ENCODE measurements around the gene GRK4.
"Not testable (repeated sequence)": the region's sequence is repeated elsewhere in the genome, so short reads cannot be mapped to it uniquely, and the experiment has no call there.

GRK4 gene

DNA sequence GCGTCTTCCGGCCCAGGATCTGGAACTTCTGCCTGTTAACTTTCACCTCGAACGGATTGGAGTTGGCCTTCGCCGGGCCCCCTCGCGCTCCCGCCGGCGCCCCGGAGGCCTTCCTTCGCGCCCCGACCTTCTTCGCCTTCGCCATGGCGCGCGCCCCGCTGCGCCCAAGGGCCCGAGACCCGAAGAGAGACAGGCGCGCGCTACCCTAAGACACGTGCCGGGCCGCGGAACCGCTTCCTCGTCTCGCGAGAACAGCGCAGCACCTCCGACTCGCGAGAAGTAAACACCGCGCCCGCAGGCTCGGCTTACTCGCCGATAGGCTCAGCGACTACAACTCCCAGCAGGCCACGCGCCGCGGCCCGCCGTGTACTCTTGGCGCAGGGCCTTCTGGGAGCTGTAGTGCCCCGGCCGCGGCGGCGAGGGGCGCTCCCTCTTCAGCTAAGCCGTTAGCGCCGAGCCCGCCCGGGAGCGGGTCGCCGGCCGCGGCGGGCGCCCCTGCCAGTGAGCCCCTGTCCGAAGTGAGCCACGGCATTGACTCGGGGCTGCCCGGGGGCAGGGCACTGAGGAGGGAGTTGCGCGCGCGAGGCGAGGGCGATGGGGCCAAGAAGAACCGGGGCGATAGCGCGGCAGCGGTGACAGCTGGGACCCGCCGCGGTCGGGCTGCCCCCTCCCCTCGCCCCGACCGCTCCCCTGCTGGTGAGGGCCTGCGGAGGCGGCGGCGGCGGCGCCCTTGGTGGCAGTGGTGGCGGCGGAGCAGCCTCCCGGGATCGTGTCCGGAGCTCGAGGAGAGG, at the start of gene GRK4, which contains the start of gene NOP14:
TSS of gene GRK4 (plus strand) at position 397 of the 791 bp plus-strand sequence. CDS start 500 bp downstream, outside the sequence.
TSS of gene NOP14 (minus strand) at position 232 of the 791 bp plus-strand sequence. CDS start at position 145, 87 bp downstream.
- peak; percentile 94 for DNase-seq

DNA sequence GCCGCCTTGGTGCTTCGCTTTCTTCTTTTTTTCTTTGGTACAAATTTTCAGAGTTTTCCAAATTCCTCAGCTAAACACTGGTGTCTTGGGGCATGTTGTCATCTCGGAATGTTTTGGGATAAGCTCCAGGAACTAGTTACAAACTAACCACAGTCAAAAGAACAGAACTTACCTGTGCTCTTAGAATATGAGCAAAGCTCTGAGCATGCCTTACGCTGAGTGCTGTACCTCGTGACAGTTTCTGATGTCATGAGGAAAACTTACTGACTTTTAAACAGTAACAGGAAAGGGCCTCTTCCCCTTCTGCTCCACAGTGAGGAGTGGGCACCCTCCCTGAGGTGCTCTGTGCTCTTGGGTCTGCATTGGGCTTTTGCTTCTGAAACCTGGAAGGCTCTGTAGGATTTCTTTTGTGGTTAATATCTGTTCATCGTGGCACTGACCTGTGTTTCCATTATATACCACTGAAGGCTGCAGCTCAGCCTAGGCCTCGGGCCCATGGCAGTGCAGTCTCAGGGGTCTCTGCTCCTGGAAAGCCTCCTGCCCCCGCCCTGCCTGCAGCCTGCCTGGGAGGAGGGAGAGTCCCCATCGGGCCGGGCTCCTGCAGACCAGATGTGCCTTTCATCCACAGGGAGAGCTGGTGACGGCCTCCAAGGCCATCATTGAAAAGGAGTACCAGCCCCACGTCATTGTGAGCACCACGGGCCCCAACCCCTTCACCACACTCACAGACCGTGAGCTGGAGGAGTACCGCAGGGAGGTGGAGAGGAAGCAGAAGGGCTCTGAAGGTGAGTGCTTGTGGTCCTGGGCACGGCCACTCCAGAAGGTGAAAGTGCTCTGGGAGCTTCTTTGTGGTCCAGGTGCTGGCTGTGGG, 48.9 kb upstream of the GRK4 start:
- DNase-seq = no peak

DNA sequence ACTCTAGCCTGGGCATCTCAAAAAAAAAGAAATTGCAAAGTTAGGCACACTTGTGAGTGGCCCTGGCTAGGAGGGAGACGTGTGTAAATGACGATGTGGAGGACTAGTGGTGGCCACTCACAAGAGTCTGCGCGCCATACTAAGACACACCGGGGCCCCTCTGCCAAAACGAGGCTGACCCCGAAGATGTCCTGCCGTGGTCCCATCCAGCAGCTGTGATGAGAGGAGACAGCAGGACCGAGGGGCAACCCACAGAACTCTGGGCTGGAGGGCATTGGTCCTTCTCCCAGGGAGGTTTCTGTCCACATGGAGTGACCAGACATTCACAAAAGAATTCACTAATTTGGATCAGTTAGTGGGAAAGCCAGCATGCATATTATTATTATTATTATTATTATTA, 47.6 kb upstream of the GRK4 start:
- no peak for DNase-seq

DNA sequence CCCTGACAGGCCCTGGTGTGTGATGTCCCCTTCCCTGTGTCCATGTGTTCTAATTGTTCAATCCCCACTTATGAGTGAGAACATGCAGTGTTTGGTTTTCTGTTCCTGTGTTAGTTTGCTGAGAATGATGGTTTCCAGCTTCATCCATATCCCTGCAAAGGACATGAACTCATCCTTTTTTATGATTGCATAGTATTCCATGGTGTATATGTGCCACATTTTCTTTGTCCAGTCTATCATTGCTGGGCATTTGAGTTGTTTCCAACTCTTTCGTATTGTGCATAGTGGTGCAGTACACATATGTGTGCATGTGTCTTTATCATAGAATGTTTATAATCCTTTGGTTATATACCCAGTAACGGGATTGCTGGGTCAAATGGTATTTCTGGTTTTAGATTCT, 46.7 kb upstream of the GRK4 start:
- not testable (repeated sequence) for DNase-seq

DNA sequence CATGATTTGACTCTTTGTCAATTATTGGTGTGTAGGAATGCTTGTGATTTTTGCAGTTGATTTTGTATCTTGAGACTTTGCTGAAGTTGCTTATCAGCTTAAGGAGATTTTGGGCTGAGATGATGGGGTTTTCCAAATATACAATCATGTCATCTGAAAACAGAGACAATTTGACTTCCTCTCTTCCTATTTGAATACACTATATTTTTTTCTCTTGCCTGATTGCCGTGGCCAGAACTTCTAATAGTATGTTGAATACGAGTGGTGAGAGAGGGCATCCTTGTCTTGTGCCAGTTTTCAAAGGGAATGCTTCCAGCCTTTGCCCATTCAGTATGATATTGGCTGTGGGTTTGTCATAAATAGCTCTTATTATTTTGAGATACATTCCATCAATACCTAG, 45.1 kb upstream of the GRK4 start:
- not testable (repeated sequence) for DNase-seq

DNA sequence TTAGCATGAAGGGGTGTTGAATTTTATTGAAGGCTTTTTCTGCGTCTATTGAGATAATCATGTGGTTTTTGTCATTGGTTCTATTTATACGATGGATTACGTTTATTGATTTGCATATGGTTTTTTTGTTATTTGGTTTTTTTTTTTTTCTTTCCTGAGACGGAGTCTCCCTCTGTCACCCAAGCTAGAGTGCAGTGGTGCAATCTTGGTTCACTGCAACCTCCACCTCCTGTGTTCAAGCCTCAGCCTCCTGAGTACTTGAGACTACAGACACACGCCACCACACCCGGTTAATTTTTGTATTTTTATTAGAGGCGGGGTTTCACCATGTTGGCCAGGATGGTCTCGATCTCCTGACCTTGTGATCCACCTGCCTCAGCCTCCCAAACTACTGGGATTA, 44.7 kb upstream of the GRK4 start:
- not testable (repeated sequence) for DNase-seq

DNA sequence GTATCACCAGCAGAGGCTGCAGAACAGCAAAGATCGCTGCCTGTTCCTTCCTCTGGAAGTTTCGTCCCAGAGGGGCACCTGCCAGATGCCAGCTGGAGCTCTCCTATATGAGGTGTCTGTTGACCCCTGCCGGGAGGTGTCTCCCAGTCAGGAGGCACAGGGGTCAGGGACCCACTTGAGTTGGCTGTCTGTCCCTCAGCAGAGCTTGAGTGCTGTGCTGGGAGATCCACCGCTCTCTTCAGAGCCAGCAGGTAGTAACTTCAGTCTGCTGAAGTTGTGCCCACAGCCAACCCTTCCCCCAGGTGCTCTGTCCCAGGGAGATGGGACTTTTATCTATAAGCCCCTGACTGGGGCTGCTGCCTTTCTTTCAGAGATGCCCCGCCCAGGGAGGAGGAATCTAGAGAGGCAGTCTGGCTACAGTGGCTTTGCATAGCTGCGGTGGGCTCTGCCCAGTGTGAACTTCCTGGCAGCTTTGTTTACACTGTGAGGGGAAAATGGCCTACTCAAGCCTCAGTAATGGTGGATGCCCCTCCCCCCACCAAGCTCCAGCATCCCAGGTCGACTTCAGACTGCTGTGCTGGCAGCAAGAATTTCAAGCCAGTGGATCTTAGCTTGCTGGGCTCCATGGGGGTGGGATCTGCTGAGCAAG, 40.8 kb upstream of the GRK4 start:
- not testable (repeated sequence) for DNase-seq

DNA sequence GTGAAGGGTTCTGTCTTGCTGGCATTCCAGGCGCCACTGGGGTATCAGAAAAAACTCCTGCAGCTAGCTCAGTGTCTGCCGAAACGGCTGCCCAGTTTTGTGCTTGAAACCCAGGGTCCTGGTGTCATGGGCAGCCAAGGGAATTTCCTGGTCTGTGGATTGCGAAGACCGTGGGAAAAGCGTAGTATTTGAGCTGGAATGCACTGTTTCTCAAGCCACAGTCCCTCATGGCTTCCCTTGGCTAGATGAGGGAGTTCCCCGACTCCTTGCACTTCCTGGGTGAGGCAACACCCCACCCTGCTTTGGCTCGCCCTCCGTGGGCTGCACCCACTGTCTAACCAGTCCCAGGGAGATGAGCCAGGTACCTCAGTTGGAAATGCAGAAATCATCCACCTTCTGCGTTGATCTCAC, 40.2 kb upstream of the GRK4 start:
- DNase-seq = no peak

DNA sequence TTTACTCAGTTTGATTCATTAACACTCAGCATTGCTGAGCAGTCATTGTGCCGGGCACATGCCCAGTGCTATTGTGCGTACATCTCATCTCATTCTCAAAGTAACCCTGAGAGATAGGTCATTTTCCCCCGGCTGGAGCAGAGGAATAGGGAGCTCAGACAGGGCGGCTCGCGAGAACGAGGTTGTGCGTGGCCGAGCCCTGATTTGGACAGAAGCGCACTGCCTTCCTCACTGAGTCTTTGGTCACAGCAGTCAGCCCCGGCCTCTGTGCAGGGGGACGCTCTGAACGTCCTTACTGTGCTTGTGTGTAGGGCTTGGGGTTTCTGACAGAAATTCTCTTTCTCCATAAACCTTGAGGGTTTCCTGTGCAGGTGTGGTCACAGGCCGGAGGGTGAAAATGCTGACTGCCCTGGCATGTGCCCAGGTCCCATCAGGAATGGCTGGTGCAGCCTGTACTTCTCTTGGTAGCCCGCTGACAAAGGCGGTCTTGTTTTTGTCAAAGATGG, 39.6 kb upstream of the GRK4 start:
- no peak for DNase-seq

DNA sequence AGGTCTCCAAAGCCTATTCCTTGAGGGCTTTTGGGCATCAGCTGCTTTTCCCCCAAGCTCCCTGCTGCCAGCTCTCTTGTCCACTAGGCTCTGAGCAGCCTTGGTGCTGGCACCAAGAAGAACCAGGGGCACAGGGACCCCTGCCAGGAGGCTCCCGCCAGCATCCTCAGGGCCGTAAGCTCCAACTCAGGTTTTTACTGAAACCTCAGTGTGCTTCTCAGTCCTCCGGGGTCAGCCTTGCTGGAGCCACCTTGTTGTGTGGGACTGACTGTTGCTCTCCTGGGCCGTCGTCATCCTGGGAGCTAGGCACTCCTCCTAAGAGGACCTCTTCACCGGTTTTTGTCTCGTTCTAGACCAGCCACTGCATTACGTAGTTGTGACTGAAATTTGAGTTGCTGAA, 39.1 kb upstream of the GRK4 start:
- no peak for DNase-seq

DNA sequence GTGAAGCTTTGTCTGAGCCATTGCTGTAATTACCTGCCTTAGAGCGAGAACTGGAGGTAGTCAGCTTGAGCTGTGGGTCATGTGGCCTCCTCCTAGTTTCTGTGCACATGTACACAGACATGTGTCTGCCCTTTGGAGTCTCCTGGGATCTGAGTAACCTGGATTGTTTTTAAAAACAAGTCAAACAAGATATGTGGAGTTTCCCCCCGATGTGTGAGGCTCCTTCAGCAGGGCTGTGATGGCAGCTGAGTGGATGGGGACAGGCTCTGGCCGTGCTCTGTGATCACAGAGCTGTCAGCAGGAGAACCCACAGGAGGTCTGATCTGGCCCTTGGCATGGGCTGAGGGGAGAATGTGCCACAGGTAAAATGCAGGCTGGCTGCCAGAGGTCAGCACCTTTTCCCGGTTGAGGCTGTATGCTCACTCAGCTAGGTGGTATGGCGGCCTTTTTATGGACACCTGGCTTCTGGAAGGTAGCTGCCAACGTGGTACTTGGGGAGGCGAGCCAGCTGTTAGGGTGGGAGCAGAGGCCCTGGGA, 38.5 kb upstream of the GRK4 start:
- no peak for DNase-seq

DNA sequence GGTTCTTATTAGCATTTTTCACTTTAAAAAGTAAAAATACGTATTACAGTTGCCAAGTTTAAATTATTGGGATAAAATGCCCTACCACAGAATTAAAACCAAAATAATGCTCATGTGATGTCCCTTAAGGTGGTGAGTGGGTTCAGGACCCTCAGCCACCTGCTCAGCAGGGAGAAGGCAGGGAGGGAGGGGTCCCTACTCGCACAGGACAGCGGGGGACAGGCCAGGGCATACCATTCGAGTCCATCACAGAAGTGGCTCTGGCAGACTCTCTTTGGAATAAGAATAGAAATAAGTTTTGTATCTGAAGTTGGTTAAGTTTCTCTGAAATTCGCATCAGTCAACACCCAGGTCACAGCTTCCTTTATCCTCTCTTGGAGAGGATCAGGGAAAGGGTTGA, 37.9 kb upstream of the GRK4 start:
- no peak for DNase-seq

DNA sequence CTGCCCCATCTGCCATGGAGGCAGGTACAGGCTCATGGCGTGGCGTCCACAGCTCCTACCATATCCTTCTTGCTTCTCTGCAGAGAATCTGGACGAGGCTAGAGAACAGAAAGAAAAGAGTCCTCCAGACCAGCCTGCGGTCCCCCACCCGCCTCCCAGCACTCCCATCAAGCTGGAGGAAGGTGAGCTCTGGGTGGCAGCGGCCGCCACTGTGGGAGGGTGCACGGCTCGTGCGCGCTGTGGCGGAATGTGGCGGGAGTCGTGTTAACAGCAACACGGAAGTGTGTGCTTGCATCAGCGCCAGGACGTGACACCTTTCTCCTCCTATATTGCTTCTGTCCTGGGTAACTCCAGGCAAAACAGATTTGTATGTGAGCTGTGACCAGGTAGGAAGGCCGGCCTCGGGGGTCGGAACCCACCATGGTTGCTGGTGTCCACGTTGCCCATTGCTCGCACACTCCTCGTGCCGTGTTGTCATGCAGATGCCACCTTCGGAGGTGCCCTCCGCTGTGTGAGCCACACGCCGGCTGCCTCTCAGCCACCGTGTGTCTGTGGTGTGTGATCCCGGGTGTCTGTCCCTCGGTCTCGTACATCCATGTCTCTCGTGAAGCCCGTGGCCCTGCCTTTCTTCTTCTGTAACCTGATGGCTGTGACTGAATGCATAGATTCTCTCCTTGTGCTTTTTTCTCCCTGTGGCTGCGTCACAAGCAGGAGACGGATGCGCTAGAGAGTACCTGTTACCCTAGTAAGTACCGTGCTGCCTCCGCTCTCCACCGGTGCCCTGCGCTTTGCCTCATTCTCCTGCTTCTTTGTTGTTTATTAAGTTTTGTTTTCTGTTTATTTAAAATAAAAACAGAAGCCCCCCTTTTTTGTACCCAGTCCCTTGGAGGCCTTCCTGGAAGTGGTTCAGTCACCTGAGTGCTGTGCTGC, 37.2 kb upstream of the GRK4 start:
- DNase-seq = no peak

DNA sequence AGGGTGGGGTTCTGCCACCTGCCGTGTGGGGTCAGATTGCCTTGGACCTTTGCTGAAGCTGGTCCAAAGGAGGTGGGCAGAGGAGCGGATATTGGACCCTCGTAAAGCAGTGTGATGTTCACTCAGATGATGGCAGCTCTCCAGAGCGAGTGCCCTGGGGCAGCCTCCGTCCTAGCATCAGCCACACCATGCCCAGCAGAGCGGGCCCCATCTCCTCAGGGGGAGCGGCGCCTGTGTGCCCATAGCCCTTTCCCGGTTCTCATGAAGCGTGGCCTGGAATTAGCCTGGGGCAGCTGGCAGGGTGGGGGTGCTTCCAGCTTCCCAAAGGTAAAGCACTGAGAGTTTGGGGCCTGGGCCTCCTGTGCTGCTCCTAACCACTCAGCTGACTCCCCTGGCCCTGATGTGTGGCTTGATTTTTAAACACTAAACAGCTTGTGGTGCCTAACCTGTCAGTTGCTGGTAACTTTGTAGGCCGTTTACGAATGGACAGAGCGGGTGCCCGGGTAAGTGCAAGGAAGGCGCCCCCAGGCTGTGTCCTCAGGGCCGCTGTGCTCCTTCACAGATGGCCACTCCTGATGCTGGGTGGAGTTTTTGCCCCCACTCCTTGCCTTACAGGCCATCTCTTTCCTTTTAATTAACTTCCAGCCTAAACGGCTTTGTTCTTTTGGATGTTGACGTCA, 36.2 kb upstream of the GRK4 start:
- no peak for DNase-seq

DNA sequence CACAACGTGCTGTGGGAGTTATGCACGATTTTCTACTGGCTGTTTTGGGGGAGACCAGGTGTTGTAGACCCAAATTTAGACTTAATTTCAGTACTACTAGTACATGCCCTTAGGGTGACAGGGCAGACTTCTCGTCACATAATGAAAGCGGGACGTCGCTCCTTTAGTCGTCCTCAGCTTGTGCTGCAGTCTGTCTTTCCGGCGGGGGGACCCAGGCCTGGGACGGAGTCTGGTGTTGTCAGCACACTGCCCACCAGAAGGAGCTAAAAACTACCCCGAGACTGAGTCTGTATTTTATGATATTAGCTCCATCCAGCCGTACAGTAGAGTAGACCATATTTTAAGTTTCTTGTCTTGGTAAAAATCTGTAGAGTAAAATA, 35.7 kb upstream of the GRK4 start:
- no peak for DNase-seq

DNA sequence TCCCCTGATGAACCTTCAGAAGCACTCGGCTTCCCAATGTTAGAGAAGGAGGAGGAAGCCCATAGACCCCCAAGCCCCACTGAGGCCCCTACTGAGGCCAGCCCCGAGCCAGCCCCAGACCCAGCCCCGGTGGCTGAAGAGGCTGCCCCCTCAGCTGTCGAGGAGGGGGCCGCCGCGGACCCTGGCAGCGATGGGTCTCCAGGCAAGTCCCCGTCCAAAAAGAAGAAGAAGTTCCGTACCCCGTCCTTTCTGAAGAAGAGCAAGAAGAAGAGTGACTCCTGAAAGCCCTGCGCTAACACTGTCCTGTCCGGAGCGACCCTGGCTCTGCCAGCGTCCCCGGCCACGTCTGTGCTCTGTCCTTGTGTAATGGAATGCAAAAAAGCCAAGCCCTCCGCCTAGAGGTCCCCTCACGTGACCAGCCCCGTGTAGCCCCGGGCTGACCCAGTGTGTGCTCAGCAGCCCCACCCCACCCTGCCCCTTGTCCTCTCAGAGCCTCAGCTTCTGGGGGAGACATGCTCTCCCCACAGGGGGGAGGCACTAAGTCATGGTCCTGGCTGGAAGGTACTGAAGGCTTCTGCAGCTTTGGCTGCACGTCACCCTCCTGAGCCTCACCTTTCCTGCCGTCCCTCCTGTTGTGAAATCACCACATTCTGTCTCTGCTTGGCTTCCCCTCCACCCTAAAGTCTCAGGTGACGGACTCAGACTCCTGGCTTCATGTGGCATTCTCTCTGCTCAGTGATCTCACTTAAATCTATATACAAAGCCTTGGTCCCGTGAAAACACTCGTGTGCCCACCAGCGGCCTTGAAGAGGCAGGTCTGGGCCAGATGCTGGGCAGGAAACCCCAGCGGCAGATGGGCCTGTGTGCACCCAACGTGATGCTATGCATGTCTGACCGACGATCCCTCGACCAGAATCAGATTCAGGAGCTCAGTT, 34.9 kb upstream of the GRK4 start:
- no peak for DNase-seq

DNA sequence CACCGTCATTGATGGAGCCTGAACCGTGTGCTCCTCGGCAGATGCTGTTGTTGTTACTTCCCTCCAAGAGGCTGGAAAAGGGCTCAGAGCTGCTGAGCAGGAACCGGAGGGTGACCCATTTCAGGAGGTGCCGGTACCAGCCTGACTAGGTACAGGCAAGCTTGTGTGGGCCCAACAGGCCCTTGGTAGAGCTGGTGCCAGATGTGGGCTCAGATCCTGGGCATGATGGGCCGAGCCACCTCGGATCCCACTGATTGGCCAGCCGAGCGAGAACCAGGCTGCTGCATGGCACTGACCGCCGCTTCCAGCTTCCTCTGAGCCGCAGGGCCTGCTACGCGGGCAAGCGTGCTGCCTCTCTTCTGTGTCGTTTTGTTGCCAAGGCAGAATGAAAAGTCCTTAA, 33.9 kb upstream of the GRK4 start:
- DNase-seq = no peak

DNA sequence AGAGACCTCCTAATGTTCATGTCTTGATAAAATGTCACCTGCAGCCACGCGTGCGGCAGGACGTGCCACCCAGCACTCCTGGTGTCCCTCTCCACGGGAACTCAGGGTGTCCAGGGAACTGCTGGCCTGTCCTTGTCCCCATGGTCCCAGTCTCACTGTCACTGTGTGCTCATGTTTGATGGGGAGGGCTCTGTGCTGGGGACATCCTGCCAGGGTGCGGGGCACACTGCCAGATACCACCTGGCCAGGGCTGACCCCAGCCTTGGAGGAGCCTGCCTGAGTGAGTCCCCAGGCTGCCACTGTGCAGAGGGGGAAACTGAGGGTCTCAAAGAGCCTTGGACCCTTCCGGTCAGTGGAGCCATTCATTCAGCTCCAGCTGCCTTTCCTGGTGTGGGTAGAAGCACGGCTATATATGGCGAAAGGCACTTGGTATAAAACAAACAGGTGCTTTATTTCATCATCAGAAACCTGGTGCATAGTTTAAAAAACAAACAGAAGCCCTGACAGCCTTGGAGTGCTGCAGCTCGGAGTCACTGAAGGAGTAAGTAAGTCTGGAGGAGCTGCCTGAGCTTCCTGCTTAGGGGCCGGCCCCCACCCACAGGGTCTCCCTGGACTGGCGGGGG, 33.1 kb upstream of the GRK4 start:
- no peak for DNase-seq

DNA sequence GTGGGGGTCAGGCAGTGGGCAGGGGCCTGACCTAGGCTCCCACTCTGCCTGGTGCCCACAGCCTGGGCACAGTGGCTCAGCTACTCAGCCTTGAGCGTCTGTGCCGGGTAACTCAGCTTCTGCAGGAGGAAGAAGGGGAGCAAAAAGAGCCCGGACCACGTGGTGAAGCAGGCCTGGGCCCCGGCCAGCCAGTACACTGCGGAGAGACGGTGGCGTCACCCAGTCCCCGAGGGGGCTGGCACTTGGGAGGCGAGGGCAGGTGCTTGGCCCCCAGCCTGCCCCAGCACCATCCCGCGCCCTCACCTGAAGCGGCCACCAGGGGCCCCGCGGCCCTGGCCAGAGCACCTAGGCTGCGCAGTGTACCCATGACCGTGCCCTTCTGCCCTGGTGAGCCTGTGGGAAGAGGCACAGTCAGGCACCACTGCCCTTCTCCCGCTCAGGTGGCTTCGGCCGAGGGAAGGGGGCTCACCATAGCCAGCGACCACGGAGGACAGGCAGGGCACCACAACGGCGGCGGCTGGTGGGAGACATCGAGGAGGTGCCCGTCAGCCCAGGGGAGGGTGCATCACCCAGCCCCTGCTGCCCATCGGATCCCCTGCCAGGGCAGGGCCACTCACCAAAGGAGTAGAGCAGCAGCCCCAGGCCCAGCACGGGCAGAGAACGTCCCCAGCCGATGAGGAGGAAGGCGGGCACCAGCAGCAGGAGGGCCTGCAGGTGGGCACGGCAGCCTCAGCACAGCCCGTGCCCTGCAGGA, 32.4 kb upstream of the GRK4 start:
- no peak for DNase-seq

All from activated effector memory CD4-positive, alpha-beta T cell treated with Interleukin-2 at 50 U/mL for 16 hours (primary cell).